AG04450 (cell line): ENCODE measurements around the gene ZMYND8. TPM values are rescaled to one million over a fixed set of nuclear protein-coding genes. Genes with fewer than 3 reads are reported as not detected.

ENCODE experiments used
- CTCF ChIA-PET: fragments of 300-600, 350-600 bp; formaldehyde crosslinking; extraction: SDS; loops from one replicate; lab custom pipeline; 2022; ENCODE audit warnings: antibody characterized with exemption, inconsistent platforms; lab: Charles Lee
- POLR2A ChIA-PET: fragments of 350-600 bp; formaldehyde crosslinking; extraction: SDS; loops from one replicate; lab custom pipeline; 2021; ENCODE audit warnings: antibody characterized with exemption, inconsistent platforms; lab: Yijun Ruan, JAX
- DNase-seq: peaks from one replicate; pipeline ENCODE4 v3.0.0-alpha.2; 2011; ENCODE audit warnings: low read depth, low spot score
- H3K27ac ChIP-seq: one replicate; pipeline ENCODE4 v1.5.1; 2012; ENCODE audit warnings: low read depth, low read length, control low read depth
- H3K27me3 ChIP-seq: one replicate; pipeline ENCODE4 v1.6.0; 2012; ENCODE audit warnings: low read length; ENCODE audit not compliant: control insufficient read depth, insufficient read depth
- H3K4me3 ChIP-seq: 2 replicates; pipeline ENCODE4 v1.5.1; 2011; ENCODE audit warnings: mild to moderate bottlenecking, low read depth, low read length, control low read depth
- H3K9me3 ChIP-seq: 2 replicates; pipeline ENCODE4 v1.5.1; 2012; ENCODE audit warnings: low read length; ENCODE audit not compliant: control insufficient read depth, insufficient read depth
- CTCF ChIP-seq: IDR thresholded peaks from 2 replicates; pipeline ENCODE4 v1.5.1; 2011; ENCODE audit warnings: low read depth, low read length, control low read depth, inconsistent platforms
- polyA plus RNA-seq: library from polyadenylated mRNA; depleted of rRNA; stranded (reverse); fragments of >200 nt; gene quantifications from 2 replicates; pipeline ENCODE4 v1.2.3, GENCODE V29; 2011

Gene ZMYND8
- polyA plus RNA-seq, 1 experiment: 23.1 TPM

GRCh38 chr20:47330933-47331708 is 25.4 kb downstream of the ZMYND8 start:
- no peak overlapping the region for H3K4me3 ChIP-seq
- POLR2A ChIA-PET: interaction anchor here (0.5 to 1.5 kb wide), 6 partner anchors 12 to 968 kb away, joined by 3 to 11 read pairs (median 4); no protein-coding TSS in a partner anchor
- peak overlapping the region; percentile 86 for H3K27ac ChIP-seq
- no peak for TF ChIP-seq CTCF
- no peak for DNase-seq
- H3K27me3 ChIP-seq: no peaks in the 10 kb centered on the region
- H3K9me3 ChIP-seq: peaks cover 6% of the 10 kb centered on the region; the same call in 1 of the 2 replicates
- CTCF ChIA-PET: no interaction called here

DNA sequence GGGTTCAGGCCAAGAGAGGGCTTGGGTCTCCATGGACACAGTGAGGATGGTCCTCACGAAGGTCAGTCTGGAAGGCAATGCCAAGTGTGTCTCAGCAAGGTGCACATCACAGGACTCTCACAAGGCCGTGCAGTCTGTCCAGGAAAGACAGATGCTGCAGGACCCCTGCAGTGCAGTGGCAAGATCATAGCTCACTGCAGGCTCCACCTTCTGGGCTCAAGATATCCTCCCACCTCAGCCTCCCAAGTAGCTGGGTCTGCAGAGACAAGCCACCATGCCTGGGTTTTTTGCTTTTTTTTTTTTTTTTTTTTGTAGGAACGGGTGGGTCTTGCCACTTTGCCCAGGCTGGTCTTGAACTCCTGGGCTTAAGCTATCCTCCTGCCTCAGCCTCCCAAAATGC is 26.4 kb downstream of the ZMYND8 start:
- Histone ChIP-seq H3K9me3 (peaks cover 6% of the 10 kb centered on the region; the same call in 1 of the 2 replicates), H3K27me3 (no peaks in the 10 kb centered on the region), H3K4me3 (no peak overlapping the region), H3K27ac (no peak overlapping the region)
- POLR2A ChIA-PET: interaction anchor here (0.6 to 1.2 kb wide), 3 partner anchors 11 to 30 kb away, joined by 3 to 4 read pairs (median 3); no protein-coding TSS in a partner anchor
- no peak for TF ChIP-seq CTCF
- DNase-seq: no peak
- CTCF ChIA-PET: interaction anchor here (0.5 to 1.5 kb wide), 2 partner anchors 54 to 141 kb away, joined by 3 to 6 read pairs; no protein-coding TSS in a partner anchor

DNA sequence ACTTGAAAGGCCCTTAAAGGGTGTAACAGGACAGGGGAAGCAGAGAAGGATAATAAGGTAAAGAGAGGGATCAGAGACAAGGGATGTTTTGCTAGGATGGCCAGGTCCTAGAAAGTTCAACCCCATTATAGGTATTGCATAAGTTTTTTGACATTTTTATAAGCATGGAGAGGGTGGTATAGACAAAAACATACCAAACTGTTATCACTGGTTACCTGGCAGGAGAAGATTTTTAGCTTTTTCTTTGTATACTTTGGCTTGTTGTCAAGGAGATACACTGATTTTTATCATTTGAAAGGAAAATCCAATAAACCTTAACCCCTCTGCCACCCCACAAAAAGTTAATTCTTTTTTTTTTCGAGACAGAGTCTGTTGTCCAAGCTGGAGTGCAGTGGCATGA is 28.4 kb downstream of the ZMYND8 start:
- ChIA-PET POLR2A (interaction anchor here (1.2 kb wide), 1 partner anchor 8 kb away, joined by 4 read pairs; no protein-coding TSS in a partner anchor), CTCF (interaction anchor here (1.2 kb wide), 1 partner anchor 56 kb away, joined by 4 read pairs; no protein-coding TSS in a partner anchor)
- no peak for TF ChIP-seq CTCF
- Histone ChIP-seq H3K27me3 (no peaks in the 10 kb centered on the region), H3K27ac (no peak overlapping the region), H3K9me3 (peaks cover 6% of the 10 kb centered on the region; the same call in 1 of the 2 replicates), H3K4me3 (no peak overlapping the region)
- DNase-seq: no peak

DNA sequence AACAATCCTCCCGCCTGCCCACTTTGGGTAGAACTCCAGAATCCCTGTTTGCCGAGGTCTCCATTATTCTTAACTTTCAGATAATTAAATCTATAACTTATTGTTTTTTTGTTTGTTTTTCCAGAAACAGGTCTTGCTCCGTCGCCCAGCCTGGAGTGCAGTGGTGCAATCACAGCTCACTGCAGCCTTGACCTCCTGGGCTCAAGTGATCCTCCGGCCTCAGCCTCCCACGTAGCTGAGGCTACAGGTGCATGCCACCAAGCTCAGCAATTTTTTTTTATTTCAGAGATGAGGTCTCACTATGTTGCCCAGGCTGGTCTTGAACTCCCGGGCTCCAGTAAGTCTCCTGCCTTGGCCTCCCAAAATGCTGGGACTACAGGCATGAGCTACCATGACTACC is 28.8 kb downstream of the ZMYND8 start:
- H3K4me3 ChIP-seq: no peak overlapping the region
- no peaks in the 10 kb centered on the region for H3K27me3 ChIP-seq
- ChIA-PET POLR2A (no interaction called here), CTCF (interaction anchor here (1.2 to 1.7 kb wide), 2 partner anchors 55 to 56 kb away, joined by 4 to 6 read pairs; no protein-coding TSS in a partner anchor)
- peaks cover 6% of the 10 kb centered on the region; the same call in 1 of the 2 replicates for H3K9me3 ChIP-seq
- DNase-seq: no peak
- no peak for TF ChIP-seq CTCF
- H3K27ac ChIP-seq: no peak overlapping the region
